ENCODE measurements around the gene AURKB. TPM values are rescaled to one million over a fixed set of nuclear protein-coding genes. Genes with fewer than 3 reads are reported as not detected.
A peak's percentile ranks its signal among the peaks of the same experiment; 100 is the strongest.

AURKB gene
- polyA plus RNA-seq, 1 donor from 2014 or later, result 0.84 TPM

DNA sequence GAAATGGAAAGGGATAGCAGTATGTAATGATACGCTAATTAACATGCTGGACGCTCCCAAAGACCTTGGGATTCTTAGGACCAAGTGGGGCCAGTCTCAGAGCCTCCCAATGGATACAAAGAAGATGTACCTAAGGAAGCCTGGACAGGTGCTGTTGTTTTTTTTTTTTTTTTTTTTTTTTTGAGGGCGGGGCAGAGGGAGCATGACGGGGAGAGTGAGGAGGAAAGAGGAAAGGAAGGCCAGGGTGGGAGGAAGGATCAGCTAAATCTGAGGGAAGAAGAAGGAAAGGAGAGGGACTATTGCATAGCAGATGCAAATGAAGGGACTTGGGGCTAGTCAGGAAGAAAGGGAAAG lies 50.2 kb downstream of the AURKB start:
- TF ChIP-seq MXI1 (conservative IDR thresholded peaks at IDR 0.05; ENCODE audit: poor library complexity, severe bottlenecking), result no peak
- TF ChIP-seq TAF1 (IDR thresholded peaks at IDR 0.05; ENCODE audit: low read depth), result no peak
- no peak for TF ChIP-seq POLR2AphosphoS5 (IDR thresholded peaks at IDR 0.05)
- TF ChIP-seq, protein P1, sequence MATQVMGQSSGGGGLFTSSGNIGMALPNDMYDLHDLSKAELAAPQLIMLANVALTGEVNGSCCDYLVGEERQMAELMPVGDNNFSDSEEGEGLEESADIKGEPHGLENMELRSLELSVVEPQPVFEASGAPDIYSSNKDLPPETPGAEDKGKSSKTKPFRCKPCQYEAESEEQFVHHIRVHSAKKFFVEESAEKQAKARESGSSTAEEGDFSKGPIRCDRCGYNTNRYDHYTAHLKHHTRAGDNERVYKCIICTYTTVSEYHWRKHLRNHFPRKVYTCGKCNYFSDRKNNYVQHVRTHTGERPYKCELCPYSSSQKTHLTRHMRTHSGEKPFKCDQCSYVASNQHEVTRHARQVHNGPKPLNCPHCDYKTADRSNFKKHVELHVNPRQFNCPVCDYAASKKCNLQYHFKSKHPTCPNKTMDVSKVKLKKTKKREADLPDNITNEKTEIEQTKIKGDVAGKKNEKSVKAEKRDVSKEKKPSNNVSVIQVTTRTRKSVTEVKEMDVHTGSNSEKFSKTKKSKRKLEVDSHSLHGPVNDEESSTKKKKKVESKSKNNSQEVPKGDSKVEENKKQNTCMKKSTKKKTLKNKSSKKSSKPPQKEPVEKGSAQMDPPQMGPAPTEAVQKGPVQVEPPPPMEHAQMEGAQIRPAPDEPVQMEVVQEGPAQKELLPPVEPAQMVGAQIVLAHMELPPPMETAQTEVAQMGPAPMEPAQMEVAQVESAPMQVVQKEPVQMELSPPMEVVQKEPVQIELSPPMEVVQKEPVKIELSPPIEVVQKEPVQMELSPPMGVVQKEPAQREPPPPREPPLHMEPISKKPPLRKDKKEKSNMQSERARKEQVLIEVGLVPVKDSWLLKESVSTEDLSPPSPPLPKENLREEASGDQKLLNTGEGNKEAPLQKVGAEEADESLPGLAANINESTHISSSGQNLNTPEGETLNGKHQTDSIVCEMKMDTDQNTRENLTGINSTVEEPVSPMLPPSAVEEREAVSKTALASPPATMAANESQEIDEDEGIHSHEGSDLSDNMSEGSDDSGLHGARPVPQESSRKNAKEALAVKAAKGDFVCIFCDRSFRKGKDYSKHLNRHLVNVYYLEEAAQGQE (IDR thresholded peaks at IDR 0.05; ENCODE audit: borderline replicate concordance), result no peak
- Histone ChIP-seq H3K27ac (ENCODE audit: low read length) (peak overlapping the region; percentile 28), H3K36me3 (ENCODE audit: insufficient read depth, low read length) (no peaks in the 10 kb centered on the region), H3K9me2 (ENCODE audit: insufficient read depth, low read length) (no peaks in the 10 kb centered on the region), H3F3A (ENCODE audit: insufficient read depth, low read length, poor library complexity, severe bottlenecking) (no peaks in the 10 kb centered on the region), H3K9ac (ENCODE audit: low read length) (peak overlapping the region; percentile 99), H3K79me2 (replicated peaks; ENCODE audit: insufficient read depth, low read length) (peaks cover 45% of the 10 kb centered on the region), H3K9me3 (ENCODE audit: low read length) (no peaks in the 10 kb centered on the region), H3K27me3 (ENCODE audit: insufficient read depth, low read depth, low read length) (no peaks in the 10 kb centered on the region), H3K4me3 (ENCODE audit: low read length) (peak overlapping the region; percentile 94), H4K20me1 (ENCODE audit: insufficient read depth) (peaks cover 11% of the 10 kb centered on the region), H2AFZ (ENCODE audit: low read depth, low read length) (no peak overlapping the region), H3K4me2 (ENCODE audit: low read length) (peak overlapping the region; percentile 96)

DNA sequence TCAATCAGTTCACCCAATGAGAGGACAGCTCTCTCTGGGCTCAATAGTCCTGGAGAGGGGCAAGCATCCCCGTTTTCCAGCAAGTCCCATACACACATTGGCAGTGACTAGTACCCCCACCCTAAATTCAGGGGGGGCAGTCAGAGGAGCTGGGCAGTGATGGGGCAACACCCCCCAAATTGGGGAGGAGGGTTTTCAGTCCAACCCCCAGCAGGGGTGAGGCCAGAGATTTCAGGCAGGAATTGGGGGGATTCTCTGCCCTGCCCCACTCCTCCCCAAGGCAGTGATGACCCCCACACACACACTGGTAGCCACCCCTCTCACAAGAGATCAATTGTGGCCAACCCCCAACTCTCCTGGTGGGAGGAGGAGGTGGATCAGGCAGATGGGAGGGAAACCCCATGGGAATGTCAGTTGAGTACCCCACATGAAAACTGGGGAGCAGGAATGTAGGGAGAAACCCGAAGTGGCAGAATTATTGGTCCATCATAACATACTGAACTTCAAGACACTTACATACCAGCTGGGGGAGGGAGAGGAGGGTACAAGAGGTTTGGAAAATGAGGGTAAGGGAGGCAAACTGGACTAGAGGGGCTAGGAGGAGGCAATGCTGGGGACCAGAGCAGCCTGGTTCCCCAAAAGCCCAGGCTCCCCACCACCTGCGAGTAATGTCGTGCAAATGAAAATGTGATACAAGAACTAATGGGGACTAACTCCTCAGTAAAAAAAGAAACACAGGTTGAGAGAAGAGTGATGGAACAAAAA lies 50.7 kb downstream of the AURKB start:
- peak overlapping the region; percentile 96 for H3K4me2 ChIP-seq (ENCODE audit: low read length)
- H3K27ac ChIP-seq (ENCODE audit: low read length), result peak overlapping the region; percentile 28
- H3K9me3 ChIP-seq (ENCODE audit: low read length), result no peaks in the 10 kb centered on the region
- H3F3A ChIP-seq (ENCODE audit: insufficient read depth, low read length, poor library complexity, severe bottlenecking), result no peaks in the 10 kb centered on the region
- H2AFZ ChIP-seq (ENCODE audit: low read depth, low read length), result no peak overlapping the region
- no peaks in the 10 kb centered on the region for H3K9me2 ChIP-seq (ENCODE audit: insufficient read depth, low read length)
- peak overlapping the region; percentile 99 for H3K9ac ChIP-seq (ENCODE audit: low read length)
- H3K27me3 ChIP-seq (ENCODE audit: insufficient read depth, low read depth, low read length), result no peaks in the 10 kb centered on the region
- peaks cover 11% of the 10 kb centered on the region for H4K20me1 ChIP-seq (ENCODE audit: insufficient read depth)
- H3K36me3 ChIP-seq (ENCODE audit: insufficient read depth, low read length), result no peaks in the 10 kb centered on the region
- TF ChIP-seq EP300 (conservative IDR thresholded peaks at IDR 0.05; ENCODE audit: poor library complexity, severe bottlenecking), result no peak
- no peak for TF ChIP-seq MXI1 (conservative IDR thresholded peaks at IDR 0.05; ENCODE audit: poor library complexity, severe bottlenecking)
- no peak for TF ChIP-seq RAD21 (conservative IDR thresholded peaks at IDR 0.05)
- no peak for TF ChIP-seq TAF1 (IDR thresholded peaks at IDR 0.05; ENCODE audit: low read depth)
- TF ChIP-seq, protein P2, sequence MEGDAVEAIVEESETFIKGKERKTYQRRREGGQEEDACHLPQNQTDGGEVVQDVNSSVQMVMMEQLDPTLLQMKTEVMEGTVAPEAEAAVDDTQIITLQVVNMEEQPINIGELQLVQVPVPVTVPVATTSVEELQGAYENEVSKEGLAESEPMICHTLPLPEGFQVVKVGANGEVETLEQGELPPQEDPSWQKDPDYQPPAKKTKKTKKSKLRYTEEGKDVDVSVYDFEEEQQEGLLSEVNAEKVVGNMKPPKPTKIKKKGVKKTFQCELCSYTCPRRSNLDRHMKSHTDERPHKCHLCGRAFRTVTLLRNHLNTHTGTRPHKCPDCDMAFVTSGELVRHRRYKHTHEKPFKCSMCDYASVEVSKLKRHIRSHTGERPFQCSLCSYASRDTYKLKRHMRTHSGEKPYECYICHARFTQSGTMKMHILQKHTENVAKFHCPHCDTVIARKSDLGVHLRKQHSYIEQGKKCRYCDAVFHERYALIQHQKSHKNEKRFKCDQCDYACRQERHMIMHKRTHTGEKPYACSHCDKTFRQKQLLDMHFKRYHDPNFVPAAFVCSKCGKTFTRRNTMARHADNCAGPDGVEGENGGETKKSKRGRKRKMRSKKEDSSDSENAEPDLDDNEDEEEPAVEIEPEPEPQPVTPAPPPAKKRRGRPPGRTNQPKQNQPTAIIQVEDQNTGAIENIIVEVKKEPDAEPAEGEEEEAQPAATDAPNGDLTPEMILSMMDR (IDR thresholded peaks at IDR 0.05; ENCODE audit: poor library complexity, severe bottlenecking), result no peak
- TF ChIP-seq POLR2AphosphoS5 (IDR thresholded peaks at IDR 0.05), result no peak
- TF ChIP-seq, protein P1 (IDR thresholded peaks at IDR 0.05; ENCODE audit: borderline replicate concordance), result no peak
- no peak for TF ChIP-seq SMC3 (conservative IDR thresholded peaks at IDR 0.05; ENCODE audit: poor library complexity)
- no peak for TF ChIP-seq EZH2 (IDR thresholded peaks at IDR 0.05; ENCODE audit: borderline replicate concordance, insufficient read depth, low read length, poor library complexity, severe bottlenecking)
- peak overlapping the region; percentile 94 for H3K4me3 ChIP-seq (ENCODE audit: low read length)
- peaks cover 45% of the 10 kb centered on the region for H3K79me2 ChIP-seq (replicated peaks; ENCODE audit: insufficient read depth, low read length)
